Germinal center (tissue), 1 donor: Measurements from ENCODE around the gene CAMKK1.
"Not testable (repeated sequence)": the region's sequence is repeated elsewhere in the genome, so short reads cannot be mapped to it uniquely, and the experiment has no call there.

ENCODE experiments used
- DNase-seq: peaks from one replicate; pipeline ENCODE4 v3.0.0; 2012; ENCODE audit warnings: mixed read lengths, low spot score

CAMKK1 gene

DNA sequence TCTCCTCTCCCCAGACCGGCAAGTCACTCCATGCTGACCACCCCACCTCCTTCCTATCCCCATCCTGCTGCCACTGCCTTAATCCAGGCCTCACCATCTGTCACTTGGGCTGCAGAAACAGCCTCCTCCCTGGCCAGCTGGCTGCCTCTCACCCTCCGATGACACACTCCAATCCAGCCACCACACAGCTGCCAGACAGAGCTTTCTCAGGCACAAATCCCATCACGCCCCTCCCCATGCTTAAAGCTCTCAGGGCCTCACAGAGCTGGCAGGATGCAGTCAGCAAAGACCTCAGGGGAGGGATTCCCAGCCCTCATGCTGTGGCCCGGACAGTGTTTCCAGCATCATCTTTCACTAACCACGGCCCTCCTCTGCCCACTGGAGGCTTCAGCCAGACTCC lies 13.7 kb downstream of the CAMKK1 start:
- DNase-seq: no peak

- DNase-seq: no peak
Observed at GRCh38 chr17:3877220-3877619, 15.6 kb downstream of the CAMKK1 start.

DNA sequence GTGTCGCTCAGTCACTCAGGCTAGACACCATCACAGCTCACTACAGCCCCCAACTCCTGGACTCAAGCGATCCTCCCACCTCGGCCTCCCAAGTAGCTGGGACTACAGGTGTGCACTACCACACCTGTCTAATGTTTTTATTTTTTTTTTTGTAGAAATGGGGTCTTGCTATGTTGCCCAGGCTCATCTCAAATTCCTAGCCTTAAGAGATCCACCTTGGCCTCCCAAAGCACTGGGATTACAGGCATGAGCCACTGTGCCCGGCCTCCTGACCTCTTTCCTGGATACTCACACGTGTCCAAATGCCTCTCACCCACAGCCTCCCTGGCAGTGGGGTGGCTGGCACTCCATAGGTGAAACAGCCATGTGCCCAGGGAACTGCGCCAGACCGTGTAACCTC lies 17.5 kb downstream of the CAMKK1 start:
- no peak for DNase-seq

DNA sequence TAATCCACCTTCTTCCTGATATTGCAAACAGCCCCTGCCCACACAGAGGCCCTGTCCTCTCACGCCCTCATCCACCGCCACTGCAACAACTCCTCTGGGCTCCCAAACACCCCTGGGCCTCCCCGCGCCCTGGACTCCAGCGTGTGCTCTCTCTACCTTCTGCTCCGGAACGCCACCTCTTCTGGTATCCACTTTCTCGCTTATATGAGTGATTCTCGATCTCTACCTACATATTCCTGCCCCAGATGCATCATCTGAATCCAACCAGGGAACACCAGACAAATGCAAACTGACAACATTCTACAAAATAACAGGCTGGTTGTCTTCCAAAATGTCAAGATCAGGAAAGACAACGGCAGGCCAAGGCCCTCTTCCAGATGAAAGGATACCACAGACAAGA lies 19.0 kb downstream of the CAMKK1 start:
- DNase-seq: no peak

DNA sequence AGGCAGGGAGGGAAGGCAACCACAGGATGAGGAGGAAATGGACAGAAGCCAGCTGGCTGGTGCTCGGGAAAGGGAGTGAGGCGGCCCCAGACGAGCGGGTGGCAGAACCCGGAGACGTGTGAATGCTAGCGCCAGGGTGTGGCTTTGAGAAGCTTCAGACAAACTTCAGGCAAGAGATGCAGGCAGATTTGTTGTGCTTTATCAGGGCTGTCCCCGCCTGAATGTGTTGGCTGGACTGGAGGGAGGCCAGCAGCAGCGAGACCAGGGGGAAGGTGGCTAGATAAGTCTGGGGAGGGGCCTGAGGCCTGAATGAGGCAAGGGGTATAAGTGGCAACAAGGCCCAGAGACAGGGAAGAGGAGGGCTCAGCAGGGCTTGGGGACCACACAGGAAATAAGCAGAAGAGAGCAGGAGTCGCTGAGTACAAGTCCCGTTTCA lies 22.0 kb downstream of the CAMKK1 start:
- DNase-seq: no peak

DNA sequence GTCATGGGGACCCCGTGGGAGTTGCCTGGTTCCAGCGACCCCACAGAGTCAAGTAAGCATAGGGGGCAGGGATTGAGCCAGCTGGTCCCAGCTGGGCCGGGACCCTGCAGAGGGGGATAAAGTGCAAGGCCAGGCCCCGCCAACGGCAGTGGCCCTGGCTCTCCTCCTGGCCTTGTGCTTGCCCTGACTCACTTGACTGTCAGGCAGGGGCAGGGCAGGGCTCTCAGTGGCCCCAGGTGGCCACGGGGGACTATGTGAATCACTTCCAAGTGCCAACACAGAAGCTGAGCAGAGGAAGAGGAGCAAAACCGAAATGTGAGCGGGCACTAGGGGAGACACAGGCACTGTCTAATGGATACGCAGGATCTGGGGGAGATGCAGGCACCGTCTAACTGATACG lies 25.2 kb downstream of the CAMKK1 start:
- no peak for DNase-seq

DNA sequence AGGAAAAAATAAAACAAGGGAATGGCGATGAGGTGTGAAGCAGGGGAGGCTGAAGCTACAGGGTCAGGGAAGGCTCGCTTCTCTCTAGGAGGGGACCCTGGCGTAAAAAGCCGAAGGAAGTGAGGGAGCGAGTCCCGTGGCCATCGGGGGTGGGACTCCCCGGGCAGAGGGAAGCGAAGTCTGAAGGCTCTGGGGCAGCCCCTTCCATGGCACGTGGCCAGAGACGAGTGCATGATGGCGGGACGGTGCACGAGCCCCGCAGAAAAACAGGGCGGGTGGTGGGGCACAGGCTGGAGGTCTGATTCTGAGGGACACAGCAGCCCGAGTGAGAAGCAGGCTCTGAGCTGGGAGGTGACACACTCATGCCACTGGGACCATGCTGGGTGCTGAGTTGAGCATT lies 25.7 kb downstream of the CAMKK1 start:
- DNase-seq: no peak

DNA sequence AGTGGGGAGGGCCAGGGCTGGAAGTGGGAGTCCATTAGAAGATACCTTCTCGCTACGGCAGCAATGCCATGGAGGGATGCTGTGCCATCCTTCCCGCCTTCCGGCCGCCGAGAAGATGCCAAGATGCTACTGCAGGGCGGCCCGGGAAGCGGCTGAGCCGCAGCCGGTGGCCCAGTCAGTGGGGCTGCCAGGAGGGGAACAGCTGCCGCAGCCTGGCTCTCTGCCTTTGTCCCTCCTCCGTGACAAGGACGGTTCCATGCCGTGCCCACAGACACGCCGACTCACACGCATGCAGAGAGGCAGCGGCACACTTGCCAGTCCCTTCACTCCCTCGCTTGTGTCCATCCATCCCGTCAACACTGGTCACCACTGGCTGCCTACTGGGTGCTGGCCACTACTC lies 26.6 kb downstream of the CAMKK1 start:
- DNase-seq: no peak

- DNase-seq: no peak
Observed at GRCh38 chr17:3865176-3865575, 27.7 kb downstream of the CAMKK1 start.

GRCh38 chr17:3864534-3864933 lies 28.3 kb downstream of the CAMKK1 start:
- no peak for DNase-seq

- DNase-seq: no peak
Observed at GRCh38 chr17:3861761-3862681, 30.8 kb downstream of the CAMKK1 start.

GRCh38 chr17:3860939-3861700 lies 31.7 kb downstream of the CAMKK1 start:
- no peak for DNase-seq

DNA sequence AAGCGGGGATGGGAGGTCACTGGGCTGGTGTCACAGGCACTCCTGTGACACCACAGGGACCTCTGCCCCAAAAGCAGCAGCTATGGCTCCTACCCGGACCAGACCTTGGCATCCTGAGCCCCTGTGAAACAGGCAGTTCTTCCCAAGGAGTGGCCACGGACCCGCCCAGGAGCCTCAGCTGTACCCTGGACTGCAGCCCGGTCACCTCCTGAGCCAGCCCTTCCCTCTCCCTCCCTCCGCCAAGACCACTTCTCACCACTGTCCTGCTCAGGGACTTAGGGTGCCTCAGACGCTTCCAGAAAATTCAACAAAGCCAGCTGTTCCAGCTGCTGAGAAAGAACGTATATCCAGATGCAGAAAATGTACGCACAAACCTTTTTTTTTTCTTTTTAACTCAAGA lies 32.9 kb downstream of the CAMKK1 start:
- no peak for DNase-seq

DNA sequence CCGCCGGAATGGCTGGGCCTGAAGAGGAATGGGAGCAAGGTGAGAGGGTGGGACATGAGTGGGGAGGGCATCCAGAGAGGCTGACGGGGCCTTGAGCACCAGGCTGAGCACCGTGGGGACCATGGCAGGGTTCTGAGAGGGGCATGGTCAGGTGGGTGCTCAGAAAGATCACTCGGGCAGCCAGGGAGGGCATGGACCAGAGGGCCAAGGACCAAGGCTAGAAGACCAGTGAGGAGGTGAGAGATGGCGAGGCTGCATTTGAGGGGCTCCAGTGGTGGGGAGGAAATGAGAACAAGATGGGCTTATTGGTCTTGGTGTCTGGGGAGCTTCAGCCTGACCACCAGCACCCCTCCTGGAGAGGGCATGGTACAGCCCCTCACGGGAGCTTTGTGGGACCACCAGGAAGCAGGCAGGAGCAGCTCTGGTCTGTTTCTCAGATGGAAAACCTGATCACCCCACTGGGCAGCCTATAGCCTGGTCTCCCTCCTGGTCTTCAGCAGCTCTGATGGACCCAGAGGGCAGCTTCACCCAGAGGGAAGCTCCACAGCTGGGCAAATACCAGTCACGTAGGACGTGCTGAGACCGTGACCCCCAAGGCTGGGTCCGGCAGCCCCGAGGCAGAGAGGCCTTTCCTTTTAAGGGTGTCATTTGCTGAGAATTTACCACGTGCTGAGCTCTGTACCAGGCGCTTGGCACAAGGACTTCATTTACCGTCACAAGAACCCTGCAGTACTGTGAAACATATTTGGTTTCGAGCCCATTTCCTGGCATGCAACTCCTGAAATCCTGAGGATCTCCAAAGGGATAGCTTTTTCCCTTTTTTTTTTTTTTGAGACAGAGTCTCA lies 35.4 kb downstream of the CAMKK1 start:
- no peak for DNase-seq

- DNase-seq: not testable (repeated sequence)
Observed at GRCh38 chr17:3854204-3854603, 38.6 kb downstream of the CAMKK1 start.

DNA sequence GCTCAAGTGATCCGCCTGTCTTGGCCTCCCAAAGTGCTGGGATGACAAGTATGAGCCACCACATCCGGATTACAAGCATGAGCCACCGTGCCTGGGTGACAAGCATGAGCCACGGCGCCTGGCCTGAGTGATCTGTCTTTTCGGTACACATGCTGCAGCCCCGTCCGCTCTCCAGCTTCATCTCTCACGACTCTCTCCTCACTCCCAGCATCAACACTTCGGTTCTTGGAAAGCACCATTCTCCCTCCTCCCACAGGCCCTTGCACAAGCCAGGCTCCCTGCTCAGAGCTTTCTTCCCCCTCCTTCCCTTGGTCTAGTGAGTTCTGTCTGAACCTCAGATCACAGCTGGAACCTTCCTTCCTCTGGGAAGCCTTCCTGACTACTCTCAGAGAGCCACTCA lies 40.3 kb downstream of the CAMKK1 start:
- DNase-seq: no peak

DNA sequence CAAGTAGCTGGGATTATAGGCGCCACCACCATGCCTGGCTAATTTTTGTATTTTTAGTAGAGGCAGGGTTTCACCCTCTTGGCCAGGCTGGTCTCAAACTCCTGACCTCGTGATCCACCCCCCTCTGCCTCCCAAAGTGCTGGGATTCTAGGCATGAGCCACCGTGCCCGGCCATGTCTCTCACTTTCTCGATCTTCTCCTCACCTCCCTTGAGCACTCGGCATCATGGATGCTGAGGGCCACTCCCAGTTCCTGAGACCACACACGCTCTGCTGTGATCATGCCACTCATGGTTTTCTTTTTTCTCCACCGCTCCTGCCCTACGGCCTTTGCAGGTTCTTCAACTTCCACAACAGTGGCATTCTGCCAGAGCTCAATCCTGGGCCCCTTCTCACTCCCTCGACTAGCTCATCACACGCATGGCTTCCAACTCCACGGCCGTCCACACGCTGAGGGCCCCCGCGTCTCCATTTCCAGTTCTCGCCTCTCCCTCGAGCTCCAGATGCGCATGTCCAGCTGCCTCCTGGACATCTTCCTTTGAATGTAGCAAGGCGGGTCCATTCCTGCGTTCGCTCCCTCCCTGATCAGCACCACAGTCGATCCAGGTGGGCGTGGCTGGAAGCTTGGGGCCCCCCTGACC lies 41.3 kb downstream of the CAMKK1 start:
- DNase-seq: no peak

DNA sequence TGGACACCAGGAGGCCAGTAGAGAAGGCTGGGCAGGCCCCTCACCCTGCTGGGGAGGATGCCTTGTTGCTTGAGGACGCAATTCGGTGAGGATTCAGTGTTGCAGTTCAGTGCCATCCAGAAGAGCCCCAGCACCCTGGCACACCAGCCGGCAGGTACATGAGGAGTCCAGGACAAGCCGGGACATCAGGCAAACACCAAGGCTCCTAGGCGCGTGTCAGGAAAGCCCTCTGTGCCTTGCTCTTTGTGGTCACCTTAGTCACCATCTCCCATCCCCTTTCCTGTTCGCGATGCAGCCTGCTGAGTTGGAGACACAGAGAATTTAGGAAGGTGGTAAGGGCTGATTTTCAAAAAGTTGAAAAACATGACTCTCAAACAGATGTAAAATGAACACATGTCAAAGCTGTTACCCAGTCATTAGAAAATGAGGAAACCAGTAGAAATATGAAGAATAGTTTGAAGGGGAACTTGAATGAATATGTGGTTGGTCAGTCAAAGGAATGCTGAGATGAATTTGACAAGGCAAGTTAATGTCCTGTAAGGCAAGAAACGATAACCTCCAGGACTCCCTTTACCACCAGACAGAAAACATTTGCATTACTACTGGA lies 44.5 kb downstream of the CAMKK1 start:
- no peak for DNase-seq

DNA sequence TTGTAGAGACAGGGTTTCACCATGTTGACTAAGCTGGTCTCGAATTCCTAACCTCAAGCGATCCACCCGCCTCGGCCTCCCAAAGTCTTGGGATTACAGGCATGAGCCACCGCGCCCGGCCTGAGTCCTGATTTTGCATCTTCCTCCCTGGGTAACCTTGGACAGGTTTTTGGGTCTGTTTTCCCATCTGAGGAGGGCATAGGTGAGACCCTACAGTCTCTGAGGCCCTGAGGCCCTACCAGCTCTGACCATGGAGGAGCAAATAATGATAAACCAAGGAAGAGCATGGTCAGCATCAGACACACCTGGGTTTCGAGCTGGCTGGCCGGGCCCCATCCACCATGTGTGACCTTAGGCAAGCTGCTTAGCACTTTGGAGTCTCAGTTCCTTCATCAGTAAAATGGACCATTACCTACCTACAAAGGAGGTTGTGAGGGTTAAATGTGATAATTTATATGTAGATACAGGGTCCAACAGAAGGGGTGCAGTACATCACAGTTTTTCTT lies 45.6 kb downstream of the CAMKK1 start:
- no peak for DNase-seq

DNA sequence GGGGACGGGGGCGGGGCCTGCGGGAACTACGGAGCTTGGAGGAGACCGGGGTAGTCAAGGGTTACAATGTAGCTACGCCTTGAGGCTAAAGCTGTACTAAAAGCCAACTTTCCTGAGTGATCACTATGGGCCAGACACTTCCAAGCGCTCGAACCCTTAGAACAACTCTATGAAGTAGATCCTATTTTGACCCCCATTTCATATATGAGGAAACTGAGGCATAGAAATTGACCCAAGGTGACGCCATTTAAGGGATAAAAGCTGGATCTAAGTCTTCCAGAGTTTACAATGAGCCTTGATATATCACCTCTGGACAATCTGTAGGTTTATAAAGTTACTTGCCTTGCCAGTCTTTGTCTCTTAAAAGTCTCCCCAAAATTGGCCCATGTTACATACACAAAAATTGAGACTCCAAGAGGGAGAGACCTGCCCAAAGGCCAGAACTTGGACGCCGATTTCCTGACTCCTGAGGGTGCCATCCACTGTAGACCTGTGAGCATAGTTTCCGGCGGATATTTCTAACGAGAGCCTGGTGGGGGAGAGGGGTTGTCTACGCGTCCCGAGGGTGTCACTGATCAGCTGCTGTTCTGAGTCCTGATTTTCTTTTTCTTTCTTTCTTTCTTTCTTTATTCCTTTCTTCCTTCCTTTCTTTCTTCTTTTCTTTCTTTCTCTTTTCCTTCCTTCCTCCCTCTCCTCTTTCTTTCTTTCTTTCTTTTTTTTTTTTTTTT lies 46.3 kb downstream of the CAMKK1 start:
- DNase-seq: no peak
